HepG2 (cell line): ENCODE results near the gene ASB7. TPM values are rescaled to one million over a fixed set of nuclear protein-coding genes. Genes with fewer than 3 reads are reported as not detected.

Source experiments
- ATAC-seq: fragments of 200-7000 bp; cut with Tn5 transposase; 3 replicates; pipeline ENCODE4 v1.9.1; 2020; ENCODE audit warnings: mild to moderate bottlenecking, moderate library complexity
- BruUV-seq: library from RNA; stranded (reverse); fragments of 400-500 nt; replicated peaks from 2 replicates; lab custom pipeline; 2021; lab: Mats Ljungman, UMichigan
- CTCF ChIA-PET: fragments of 300-600 bp; formaldehyde crosslinking; extraction: SDS; loops from one replicate; lab custom pipeline; 2021; ENCODE audit warnings: low total read pairs, inconsistent platforms, low intra/inter-chr PET ratio; lab: Yijun Ruan, JAX
- POLR2A ChIA-PET: fragments of 350-600 bp; sonication (Branson Sonifier 250); formaldehyde crosslinking; loops from one replicate; lab custom pipeline; 2020; ENCODE audit warnings: antibody characterized with exemption, inconsistent platforms; lab: Yijun Ruan, JAX
- DNase-seq: peaks from one replicate; pipeline ENCODE4 v3.0.0-alpha.2; 2015; ENCODE audit warnings: low spot score
- FAIRE-seq: peaks from 3 replicates; lab custom pipeline; 2011; peaks lifted over from hg19 to GRCh38; lab: Jason Lieb, UNC
- H2AFZ ChIP-seq: one replicate; pipeline ENCODE4 v1.6.1; 2011; ENCODE audit warnings: low read length, inconsistent platforms
- H3K27ac ChIP-seq: fragments of 300-600 bp; 3 replicates; pipeline ENCODE4 v1.8.0; 2011; ENCODE audit warnings: mixed run types, mild to moderate bottlenecking, mixed read lengths, low read length, inconsistent platforms; ENCODE audit not compliant: insufficient read depth; ENCODE audit errors: extremely low read length
- H3K27me3 ChIP-seq, 2 experiments: fragments of 200-600 bp in 1 of 2; 2 replicates in 1 of 2; 3 replicates in 1 of 2; pipeline versions ENCODE4 v1.6.0 to v1.8.0; 2011; ENCODE audit warnings: low read length in 2 of 2, mild to moderate bottlenecking in 2 of 2, moderate library complexity in 2 of 2, inconsistent platforms in 1 of 2; ENCODE audit not compliant: insufficient read depth in 2 of 2, control insufficient read depth in 1 of 2
- H3K36me3 ChIP-seq, 2 experiments: fragments of 200-600 bp in 1 of 2; replicated peaks in 1 of 2; 2 replicates in 1 of 2; 3 replicates in 1 of 2; pipeline versions ENCODE4 v1.5.1 to v1.8.0; 2011; ENCODE audit warnings: low read length in 2 of 2, inconsistent platforms in 1 of 2; ENCODE audit not compliant: insufficient read depth in 2 of 2, control insufficient read depth in 1 of 2
- H3K4me1 ChIP-seq: 2 replicates; pipeline ENCODE4 v1.5.1; 2012; ENCODE audit warnings: low read length, inconsistent platforms; ENCODE audit not compliant: insufficient read depth
- H3K4me2 ChIP-seq: 2 replicates; pipeline ENCODE4 v1.6.0; 2011; ENCODE audit warnings: low read depth, low read length, inconsistent platforms
- H3K4me3 ChIP-seq, 3 experiments: fragments of 200-600 bp in 1 of 3; sonication (generic), shearing (Covaris generic) in 1 of 3; replicated peaks in 1 of 3; 2 replicates each; pipeline ENCODE4 v1.5.1; 2011 to 2016; ENCODE audit warnings: low read length in 3 of 3, inconsistent platforms in 2 of 3, low read depth in 2 of 3, mild to moderate bottlenecking in 2 of 3, control low read depth in 1 of 3, mixed read lengths in 1 of 3; ENCODE audit not compliant: insufficient read depth in 1 of 3
- H3K79me2 ChIP-seq: one replicate; pipeline ENCODE4 v1.6.1; 2011; ENCODE audit warnings: low read length, inconsistent platforms; ENCODE audit not compliant: insufficient read depth
- H3K9ac ChIP-seq: 2 replicates; pipeline ENCODE4 v1.6.0; 2011; ENCODE audit warnings: mild to moderate bottlenecking, low read depth, low read length, inconsistent platforms; ENCODE audit not compliant: insufficient read depth
- H3K9me3 ChIP-seq: 2 replicates; pipeline ENCODE4 v1.5.1; 2012; ENCODE audit warnings: mild to moderate bottlenecking, low read length
- H4K20me1 ChIP-seq: 2 replicates; pipeline ENCODE4 v1.6.0; 2011; ENCODE audit warnings: inconsistent platforms, mild to moderate bottlenecking, low read length, moderate library complexity; ENCODE audit not compliant: insufficient read depth
- FIP1L1 ChIP-seq: fragments of 200-400 bp; formaldehyde crosslinking; IDR thresholded peaks from 2 replicates; pipeline ENCODE4 v1.6.1; 2018; ENCODE audit warnings: low read depth, mild to moderate bottlenecking, low read length, moderate library complexity, borderline replicate concordance; ENCODE audit not compliant: insufficient read depth
- GFI1 ChIP-seq: sonication (generic); formaldehyde crosslinking; IDR thresholded peaks from 2 replicates; pipeline ENCODE4 v1.5.0; 2020; ENCODE audit warnings: missing genetic modification reagents, mild to moderate bottlenecking, borderline replicate concordance
- HOXA7 ChIP-seq: sonication (generic); formaldehyde crosslinking; IDR thresholded peaks from 2 replicates; pipeline ENCODE4 v1.8.1; 2022; ENCODE audit warnings: mild to moderate bottlenecking, missing genetic modification reagents, moderate library complexity
- MYC ChIP-seq: sonication (generic); formaldehyde crosslinking; IDR thresholded peaks from 2 replicates; pipeline ENCODE4 v1.9.0; 2021; ENCODE audit warnings: missing genetic modification reagents, borderline replicate concordance
- SIN3A ChIP-seq: IDR thresholded peaks from 2 replicates; pipeline ENCODE4 v1.6.1; 2011; ENCODE audit warnings: low read depth, mild to moderate bottlenecking, control low read depth, low read length, borderline replicate concordance
- TCF12 ChIP-seq, 2 experiments: fragments of 450-650 bp in 1 of 2; sonication (generic) in 1 of 2; formaldehyde crosslinking in 1 of 2; IDR thresholded peaks; 2 replicates each; pipeline versions ENCODE4 v1.6.1 to v1.8.0; 2017 to 2022; ENCODE audit warnings: antibody characterized with exemption in 1 of 2, mild to moderate bottlenecking in 1 of 2, missing genetic modification reagents in 1 of 2, moderate library complexity in 1 of 2
- ZFYVE20 ChIP-seq: sonication (generic); formaldehyde crosslinking; IDR thresholded peaks from 2 replicates; pipeline ENCODE4 v1.8.0; 2023; ENCODE audit warnings: low read depth, mild to moderate bottlenecking, moderate library complexity, missing genetic modification reagents, borderline replicate concordance
- ZNF567 ChIP-seq: sonication (generic); formaldehyde crosslinking; IDR thresholded peaks from 2 replicates; pipeline ENCODE4 v1.8.1; 2023; ENCODE audit warnings: mild to moderate bottlenecking, missing genetic modification reagents, borderline replicate concordance
- ZNF768 ChIP-seq: sonication (generic); formaldehyde crosslinking; IDR thresholded peaks from 2 replicates; pipeline ENCODE4 v1.4.0; 2020; ENCODE audit warnings: missing genetic modification reagents
- ZSCAN25 ChIP-seq: sonication (generic); formaldehyde crosslinking; IDR thresholded peaks from 2 replicates; pipeline ENCODE4 v1.8.0; 2022; ENCODE audit warnings: mild to moderate bottlenecking, missing genetic modification reagents
- WGBS: methylation state at CpG from one replicate; pipeline ENCODE4 v1.1.6; 2017; ENCODE audit warnings: low lambda C conversion rate; 5-methylcytosine and 5-hydroxymethylcytosine counted together
- in situ Hi-C: cut with HindIII; loops from 2 replicates; pipeline ENCODE4 v1.10.0; 2017; ENCODE audit warnings: low pct_unique_long_range_greater_than_20kb; ENCODE audit not compliant: extremely low pct_ligation_motif_present
- intact Hi-C: fragments of 100-400 bp; cut with micrococcal nuclease; formaldehyde crosslinking; loops from one replicate; pipeline ENCODE4 v1.10.0; 2022; ENCODE audit not compliant: unreplicated experiment
- polyA plus RNA-seq, 8 experiments: library from polyadenylated mRNA; depleted of rRNA in 3 of 8; stranded (reverse) in 7 of 8; unstranded in 1 of 8; fragments of >200 nt; fragmentation: Illumina TruSeq in 4 of 8; extraction: Trizol in 4 of 8; gene quantifications; 2 replicates each; pipeline versions ENCODE4 v1.2.1 to v1.2.3, GENCODE V29; 2011 to 2016; ENCODE audit warnings: low read depth in 4 of 8, missing spikeins in 1 of 8, mixed read lengths in 1 of 8; ENCODE audit not compliant: insufficient read depth in 1 of 8
- total RNA-seq, 5 experiments: library from RNA; depleted of rRNA; stranded (reverse); fragments of >200 nt; fragmentation: Illumina TruSeq; extraction: Trizol; gene quantifications; 2 replicates each; pipeline ENCODE4 v1.2.3, GENCODE V29; 2016; ENCODE audit warnings: low read depth in 1 of 5
- TF ChIP-seq, protein P1 (sequence below): sonication (generic); formaldehyde crosslinking; IDR thresholded peaks from 2 replicates; pipeline ENCODE4 v1.8.0; 2022; ENCODE audit warnings: mild to moderate bottlenecking, missing genetic modification reagents, moderate library complexity
- TF ChIP-seq, protein P2 (sequence below): sonication (generic); formaldehyde crosslinking; IDR thresholded peaks from 2 replicates; pipeline ENCODE4 v1.4.0; 2020; ENCODE audit warnings: mild to moderate bottlenecking, missing genetic modification reagents, borderline replicate concordance

Gene ASB7
- total and polyA plus RNA-seq, 2 of the 13 experiments (the other 11 are each of a cell fraction or from before 2014, with no cell fraction given) = 7.7 to 12.1 TPM

DNA sequence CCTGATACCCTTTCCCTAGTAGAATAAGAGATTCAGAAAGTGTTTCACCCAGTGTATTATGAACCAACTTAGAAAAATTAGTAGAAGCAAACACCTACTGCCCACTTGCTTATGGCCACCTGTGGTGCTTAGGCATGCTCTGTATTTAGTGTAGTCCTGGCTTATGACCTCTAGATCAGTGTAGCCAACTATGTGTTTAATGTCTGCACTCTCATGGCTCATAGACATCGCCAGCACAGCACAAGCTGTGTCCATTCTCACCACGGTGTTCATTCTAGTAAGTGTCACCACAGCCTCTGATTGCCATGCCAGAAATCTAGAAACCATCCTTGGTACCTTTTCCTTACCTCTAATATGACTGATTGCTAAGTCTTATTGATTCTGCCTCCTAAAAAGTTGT lies 14.3 kb downstream of the ASB7 start:
- WGBS = 96% methylated on average over 2 of the region's 2 CpGs
- ChIA-PET CTCF (no interaction called here), POLR2A (no interaction called here)
- intact Hi-C loops (no loop called here), in situ Hi-C loops (no loop called here)
- no peak overlapping the region for H2AFZ ChIP-seq
- no peaks in the 10 kb centered on the region for H4K20me1 ChIP-seq
- H3K27me3 ChIP-seq = no peaks in the 10 kb centered on the region; a peak in 1 of 5 replicates
- H3K4me3 ChIP-seq = no peak overlapping the region
- no peaks in the 10 kb centered on the region for H3K4me1 ChIP-seq
- H3K9ac ChIP-seq = no peak overlapping the region
- H3K4me2 ChIP-seq = no peak overlapping the region
- no TSS peak for BruUV-seq
- DNase-seq = no peak
- H3K9me3 ChIP-seq = no peaks in the 10 kb centered on the region
- ATAC-seq = no peak
- no peak for FAIRE-seq
- no peak for TF ChIP-seq MYC (CRISPR knock-in tag)
- TF ChIP-seq, protein P1, sequence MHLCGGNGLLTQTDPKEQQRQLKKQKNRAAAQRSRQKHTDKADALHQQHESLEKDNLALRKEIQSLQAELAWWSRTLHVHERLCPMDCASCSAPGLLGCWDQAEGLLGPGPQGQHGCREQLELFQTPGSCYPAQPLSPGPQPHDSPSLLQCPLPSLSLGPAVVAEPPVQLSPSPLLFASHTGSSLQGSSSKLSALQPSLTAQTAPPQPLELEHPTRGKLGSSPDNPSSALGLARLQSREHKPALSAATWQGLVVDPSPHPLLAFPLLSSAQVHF (CRISPR knock-in tag) = no peak
- no peak for TF ChIP-seq SIN3A
- TF ChIP-seq ZNF768 = no peak
- no peak for TF ChIP-seq ZFYVE20 (CRISPR knock-in tag)
- TF ChIP-seq, protein P2, sequence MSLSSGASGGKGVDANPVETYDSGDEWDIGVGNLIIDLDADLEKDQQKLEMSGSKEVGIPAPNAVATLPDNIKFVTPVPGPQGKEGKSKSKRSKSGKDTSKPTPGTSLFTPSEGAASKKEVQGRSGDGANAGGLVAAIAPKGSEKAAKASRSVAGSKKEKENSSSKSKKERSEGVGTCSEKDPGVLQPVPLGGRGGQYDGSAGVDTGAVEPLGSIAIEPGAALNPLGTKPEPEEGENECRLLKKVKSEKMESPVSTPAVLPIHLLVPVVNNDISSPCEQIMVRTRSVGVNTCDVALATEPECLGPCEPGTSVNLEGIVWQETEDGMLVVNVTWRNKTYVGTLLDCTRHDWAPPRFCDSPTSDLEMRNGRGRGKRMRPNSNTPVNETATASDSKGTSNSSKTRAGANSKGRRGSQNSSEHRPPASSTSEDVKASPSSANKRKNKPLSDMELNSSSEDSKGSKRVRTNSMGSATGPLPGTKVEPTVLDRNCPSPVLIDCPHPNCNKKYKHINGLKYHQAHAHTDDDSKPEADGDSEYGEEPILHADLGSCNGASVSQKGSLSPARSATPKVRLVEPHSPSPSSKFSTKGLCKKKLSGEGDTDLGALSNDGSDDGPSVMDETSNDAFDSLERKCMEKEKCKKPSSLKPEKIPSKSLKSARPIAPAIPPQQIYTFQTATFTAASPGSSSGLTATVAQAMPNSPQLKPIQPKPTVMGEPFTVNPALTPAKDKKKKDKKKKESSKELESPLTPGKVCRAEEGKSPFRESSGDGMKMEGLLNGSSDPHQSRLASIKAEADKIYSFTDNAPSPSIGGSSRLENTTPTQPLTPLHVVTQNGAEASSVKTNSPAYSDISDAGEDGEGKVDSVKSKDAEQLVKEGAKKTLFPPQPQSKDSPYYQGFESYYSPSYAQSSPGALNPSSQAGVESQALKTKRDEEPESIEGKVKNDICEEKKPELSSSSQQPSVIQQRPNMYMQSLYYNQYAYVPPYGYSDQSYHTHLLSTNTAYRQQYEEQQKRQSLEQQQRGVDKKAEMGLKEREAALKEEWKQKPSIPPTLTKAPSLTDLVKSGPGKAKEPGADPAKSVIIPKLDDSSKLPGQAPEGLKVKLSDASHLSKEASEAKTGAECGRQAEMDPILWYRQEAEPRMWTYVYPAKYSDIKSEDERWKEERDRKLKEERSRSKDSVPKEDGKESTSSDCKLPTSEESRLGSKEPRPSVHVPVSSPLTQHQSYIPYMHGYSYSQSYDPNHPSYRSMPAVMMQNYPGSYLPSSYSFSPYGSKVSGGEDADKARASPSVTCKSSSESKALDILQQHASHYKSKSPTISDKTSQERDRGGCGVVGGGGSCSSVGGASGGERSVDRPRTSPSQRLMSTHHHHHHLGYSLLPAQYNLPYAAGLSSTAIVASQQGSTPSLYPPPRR (CRISPR knock-in tag) = no peak
- TF ChIP-seq TCF12 (IDR thresholded peaks at IDR 0.05) = no peak
- no peak for TF ChIP-seq TCF12 (CRISPR knock-in tag; IDR thresholded peaks at IDR 0.05)
- TF ChIP-seq GFI1 = no peak
- TF ChIP-seq HOXA7 (CRISPR knock-in tag) = no peak
- no peak for TF ChIP-seq ZSCAN25 (CRISPR knock-in tag)
- no peak for TF ChIP-seq ZNF567
- TF ChIP-seq FIP1L1 = no peak
- TF ChIP-seq, all 625 proteins: peak for 0
- H3K27ac ChIP-seq = no peak overlapping the region
- H3K36me3 ChIP-seq = peaks cover 10 to 67% of the 10 kb centered on the region in 2 experiments
- H3K79me2 ChIP-seq = peaks cover 4% of the 10 kb centered on the region
